Measurements from ENCODE around the gene AOPEP. TPM values are rescaled to one million over a fixed set of nuclear protein-coding genes. Genes with fewer than 3 reads are reported as not detected.

Gene AOPEP
- total and polyA plus RNA-seq, 8 donors = 73.9 to 407 (median 101) TPM

GRCh38 chr9:94923326-94924089, 197.0 kb downstream of the AOPEP start:
- intact Hi-C loops (cut with DNase I; ENCODE audit: low total_unique reads) = no loop called here
- H3K4me3 ChIP-seq = no peak overlapping the region
- TF ChIP-seq EP300 (IDR thresholded peaks at IDR 0.05) (no peak), CTCF (IDR thresholded peaks at IDR 0.05) (no peak), POLR2AphosphoS5 (IDR thresholded peaks at IDR 0.05) (no peak), POLR2A (IDR thresholded peaks at IDR 0.05) (no peak)
- no peak for DNase-seq
- no peaks in the 10 kb centered on the region for H3K36me3 ChIP-seq
- WGBS, 5 donors = 81 to 87% (median 85%) methylated on average over 11 of the region's 11 CpGs
- H3K27ac ChIP-seq = peak overlapping the region in 4 of 5 donors; percentile 76 to 88 (median 82)
- H3K4me1 ChIP-seq = peaks cover 26 to 55% (median 40%) of the 10 kb centered on the region in 4 donors
- no peaks in the 10 kb centered on the region for H3K9me3 ChIP-seq
- H3K27me3 ChIP-seq = no peaks in the 10 kb centered on the region

DNA sequence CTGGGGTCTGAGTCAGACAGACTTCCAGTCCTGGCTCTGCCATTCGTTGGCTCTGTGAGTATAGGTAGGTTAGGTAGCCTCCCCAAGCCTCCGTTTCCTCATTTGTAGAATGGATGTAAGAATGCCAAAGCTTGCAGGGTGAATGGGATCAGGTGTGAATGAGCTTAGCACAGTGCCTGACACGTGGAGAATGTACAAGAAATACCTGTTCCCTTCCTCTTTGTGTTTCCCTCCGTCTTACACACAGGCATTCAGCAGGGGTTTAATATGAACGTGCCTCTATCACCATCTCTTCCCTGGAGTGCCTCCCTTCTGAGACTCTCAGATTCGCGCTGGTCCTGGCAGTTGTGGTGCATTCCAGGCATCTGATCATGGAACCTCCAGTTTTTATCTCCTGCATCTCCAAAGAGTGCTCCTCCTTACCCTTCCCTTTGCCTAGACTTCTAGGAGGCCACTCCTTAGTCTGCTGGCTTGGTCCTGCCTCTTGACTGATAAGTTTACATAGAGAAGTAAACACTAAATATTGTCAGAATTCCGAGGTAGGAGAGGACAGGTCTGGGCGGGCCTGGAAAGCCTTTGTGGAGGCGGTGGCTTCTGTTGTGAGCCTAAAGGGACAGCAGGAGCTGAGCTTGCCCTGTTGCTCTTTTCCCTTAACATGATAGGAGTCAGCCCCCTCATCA, 199.4 kb downstream of the AOPEP start:
- H3K27me3 ChIP-seq = no peaks in the 10 kb centered on the region
- intact Hi-C loops (cut with DNase I; ENCODE audit: low total_unique reads) = no loop called here
- H3K4me1 ChIP-seq = peaks cover 28 to 44% (median 35%) of the 10 kb centered on the region in 4 donors
- peak overlapping the region; percentile 22 to 67 (median 32) for H3K27ac ChIP-seq
- DNase-seq = peak in 1 of 2 donors; percentile 30
- no peaks in the 10 kb centered on the region for H3K9me3 ChIP-seq
- TF ChIP-seq POLR2A (IDR thresholded peaks at IDR 0.05) (no peak), EP300 (IDR thresholded peaks at IDR 0.05) (no peak), CTCF (IDR thresholded peaks at IDR 0.05) (no peak), POLR2AphosphoS5 (IDR thresholded peaks at IDR 0.05) (no peak)
- WGBS, 5 donors = 52 to 69% (median 63%) methylated on average over 10 of the region's 10 CpGs
- H3K36me3 ChIP-seq = no peaks in the 10 kb centered on the region
- no peak overlapping the region for H3K4me3 ChIP-seq

- no peak overlapping the region for H3K4me3 ChIP-seq
- 52 to 89% (median 70%) methylated on average over 2 to 7 of the region's 7 CpGs for WGBS, 5 donors
- no peaks in the 10 kb centered on the region for H3K27me3 ChIP-seq
- no peaks in the 10 kb centered on the region for H3K36me3 ChIP-seq
- peak overlapping the region; percentile 22 to 67 (median 32) for H3K27ac ChIP-seq
- TF ChIP-seq POLR2AphosphoS5 (IDR thresholded peaks at IDR 0.05) (no peak), CTCF (IDR thresholded peaks at IDR 0.05) (no peak), EP300 (IDR thresholded peaks at IDR 0.05) (no peak), POLR2A (IDR thresholded peaks at IDR 0.05) (no peak)
- DNase-seq = no peak
- H3K9me3 ChIP-seq = no peaks in the 10 kb centered on the region
- peaks cover 28 to 39% (median 35%) of the 10 kb centered on the region in 4 donors for H3K4me1 ChIP-seq
- intact Hi-C loops (cut with DNase I; ENCODE audit: low total_unique reads) = no loop called here
Observed at GRCh38 chr9:94926431-94926800, 199.9 kb downstream of the AOPEP start.

DNA sequence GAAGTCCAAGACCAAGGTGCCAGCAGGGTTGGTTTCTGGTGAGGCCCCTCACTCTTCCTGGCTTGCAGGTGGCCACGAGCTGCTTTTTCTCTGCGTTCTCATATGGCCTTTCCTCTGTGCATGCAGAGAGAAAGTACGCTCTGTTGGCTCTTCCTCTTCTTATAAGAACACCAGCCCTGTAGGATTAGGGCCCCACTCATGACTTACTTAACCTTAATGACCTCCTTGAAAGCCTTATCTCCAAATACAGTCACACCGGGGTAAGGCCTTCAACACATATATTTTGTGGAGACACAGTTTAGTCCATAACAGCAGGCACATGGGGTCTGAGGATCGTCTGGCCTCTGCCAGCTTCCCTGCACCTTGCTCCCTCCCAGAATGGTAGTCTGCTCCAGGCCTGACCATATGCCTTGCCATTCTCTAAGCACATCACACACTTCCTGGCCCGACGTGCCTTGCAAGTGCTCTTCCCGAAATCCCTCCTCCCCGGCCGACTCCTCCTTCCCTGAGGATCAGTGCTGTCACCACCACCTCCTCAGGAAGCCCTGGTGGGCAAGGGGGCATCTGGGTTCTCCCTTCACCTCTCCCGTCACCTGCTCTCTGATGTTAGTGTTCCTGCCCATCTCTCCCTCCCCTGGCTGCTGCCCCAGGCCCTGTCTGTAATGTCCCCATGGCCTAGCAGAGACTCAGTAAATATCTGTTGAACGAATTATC, 200.7 kb downstream of the AOPEP start:
- no peak for DNase-seq
- H3K27ac ChIP-seq = no peak overlapping the region
- no peaks in the 10 kb centered on the region for H3K36me3 ChIP-seq
- TF ChIP-seq POLR2AphosphoS5 (IDR thresholded peaks at IDR 0.05) (no peak), EP300 (IDR thresholded peaks at IDR 0.05) (no peak), CTCF (IDR thresholded peaks at IDR 0.05) (no peak), POLR2A (IDR thresholded peaks at IDR 0.05) (no peak)
- 91 to 96% (median 93%) methylated on average over 12 of the region's 12 CpGs for WGBS, 5 donors
- no peak overlapping the region for H3K4me3 ChIP-seq
- no peaks in the 10 kb centered on the region for H3K9me3 ChIP-seq
- no peaks in the 10 kb centered on the region for H3K27me3 ChIP-seq
- peaks cover 21 to 31% (median 29%) of the 10 kb centered on the region in 4 donors for H3K4me1 ChIP-seq
- intact Hi-C loops (cut with DNase I; ENCODE audit: low total_unique reads) = no loop called here
